HUES64 (cell line): ENCODE measurements around the gene LY6G5C.

Experiments
- H3K27ac ChIP-seq: 2 replicates; pipeline ENCODE4 v1.7.0; 2013; ENCODE audit warnings: low read depth, low read length, inconsistent platforms
- H3K27me3 ChIP-seq: 2 replicates; pipeline ENCODE4 v1.6.1; 2013; ENCODE audit warnings: mild to moderate bottlenecking, low read length; ENCODE audit not compliant: insufficient read depth
- H3K36me3 ChIP-seq: 2 replicates; pipeline ENCODE4 v1.6.1; 2013; ENCODE audit warnings: mild to moderate bottlenecking, low read length; ENCODE audit not compliant: insufficient read depth
- H3K4me1 ChIP-seq: 2 replicates; pipeline ENCODE4 v1.6.1; 2013; ENCODE audit warnings: mild to moderate bottlenecking, low read length, moderate library complexity; ENCODE audit not compliant: insufficient read depth
- H3K4me3 ChIP-seq: 2 replicates; pipeline ENCODE4 v1.5.1; 2013; ENCODE audit warnings: mild to moderate bottlenecking, low read length, moderate library complexity
- H3K9ac ChIP-seq: 2 replicates; pipeline ENCODE4 v1.6.1; 2013; ENCODE audit warnings: mild to moderate bottlenecking, low read depth, low read length
- H3K9me3 ChIP-seq: 2 replicates; pipeline ENCODE4 v1.6.1; 2013; ENCODE audit warnings: low read depth, low read length; ENCODE audit not compliant: insufficient read depth
- WGBS: fragments of 150-250, 120-280 bp; methylation state at CpG from one replicate; pipeline ENCODE4 v1.1.7; 2013; ENCODE audit warnings: missing lambda C conversion rate; 5-methylcytosine and 5-hydroxymethylcytosine counted together

The LY6G5C gene

GRCh38 chr6:31687860-31688693 is 7.2 kb upstream of the LY6G5C start:
- H3K4me1 ChIP-seq, result no peaks in the 10 kb centered on the region
- no peak overlapping the region for H3K9ac ChIP-seq
- no peaks in the 10 kb centered on the region for H3K9me3 ChIP-seq
- peaks cover 62% of the 10 kb centered on the region for H3K36me3 ChIP-seq
- no peaks in the 10 kb centered on the region for H3K27me3 ChIP-seq
- 83% methylated on average over 14 of the region's 14 CpGs for WGBS
- H3K27ac ChIP-seq, result no peak overlapping the region
- H3K4me3 ChIP-seq, result no peak overlapping the region

- Histone ChIP-seq H3K4me1 (no peaks in the 10 kb centered on the region), H3K4me3 (no peak overlapping the region), H3K9ac (no peak overlapping the region), H3K27ac (no peak overlapping the region), H3K36me3 (peaks cover 57% of the 10 kb centered on the region), H3K27me3 (peaks cover 5% of the 10 kb centered on the region), H3K9me3 (no peaks in the 10 kb centered on the region)
- WGBS, result 87% methylated on average over 8 of the region's 8 CpGs
Measured at GRCh38 chr6:31687321-31687720, 6.5 kb upstream of the LY6G5C start.

- Histone ChIP-seq H3K4me1 (no peaks in the 10 kb centered on the region), H3K36me3 (peaks cover 50% of the 10 kb centered on the region), H3K27ac (no peak overlapping the region), H3K27me3 (peaks cover 13% of the 10 kb centered on the region), H3K9me3 (no peaks in the 10 kb centered on the region), H3K4me3 (no peak overlapping the region), H3K9ac (no peak overlapping the region)
- 89% methylated on average over 5 of the region's 5 CpGs for WGBS
Measured at GRCh38 chr6:31686483-31686882, 5.6 kb upstream of the LY6G5C start.

- Histone ChIP-seq H3K27ac (no peak overlapping the region), H3K9ac (no peak overlapping the region), H3K9me3 (no peaks in the 10 kb centered on the region), H3K4me3 (peak overlapping the region; percentile 65), H3K36me3 (peaks cover 26% of the 10 kb centered on the region), H3K27me3 (peaks cover 20% of the 10 kb centered on the region), H3K4me1 (no peaks in the 10 kb centered on the region)
- 67% methylated on average over 13 of the region's 13 CpGs for WGBS
Measured at GRCh38 chr6:31683591-31683990, 2.7 kb upstream of the LY6G5C start.

GRCh38 chr6:31681135-31681671 is 336 bp upstream of the LY6G5C start:
- 1% methylated on average over 40 of the region's 40 CpGs for WGBS
- Histone ChIP-seq H3K4me3 (peak overlapping the region; percentile 60), H3K9me3 (no peaks in the 10 kb centered on the region), H3K27ac (no peak overlapping the region), H3K36me3 (peaks cover 2% of the 10 kb centered on the region), H3K9ac (peak overlapping the region; percentile 31; the same call in 1 of the 2 replicates), H3K27me3 (peaks cover 20% of the 10 kb centered on the region), H3K4me1 (no peaks in the 10 kb centered on the region)

GRCh38 chr6:31677955-31678354 is 2.9 kb downstream of the LY6G5C start:
- Histone ChIP-seq H3K4me3 (no peak overlapping the region), H3K4me1 (no peaks in the 10 kb centered on the region), H3K27ac (no peak overlapping the region), H3K27me3 (peaks cover 20% of the 10 kb centered on the region), H3K36me3 (peaks cover 6% of the 10 kb centered on the region), H3K9ac (no peak overlapping the region), H3K9me3 (no peaks in the 10 kb centered on the region)
- 81% methylated on average over 8 of the region's 8 CpGs for WGBS

GRCh38 chr6:31676904-31677303 is 4.0 kb downstream of the LY6G5C start:
- Histone ChIP-seq H3K9me3 (no peaks in the 10 kb centered on the region), H3K36me3 (peaks cover 14% of the 10 kb centered on the region), H3K27ac (no peak overlapping the region), H3K27me3 (peaks cover 11% of the 10 kb centered on the region), H3K9ac (no peak overlapping the region), H3K4me3 (no peak overlapping the region), H3K4me1 (no peaks in the 10 kb centered on the region)
- 78% methylated on average over 5 of the region's 6 CpGs for WGBS

GRCh38 chr6:31676322-31676903 is 4.5 kb downstream of the LY6G5C start:
- Histone ChIP-seq H3K36me3 (peaks cover 18% of the 10 kb centered on the region), H3K4me1 (no peaks in the 10 kb centered on the region), H3K27ac (no peak overlapping the region), H3K9ac (no peak overlapping the region), H3K4me3 (no peak overlapping the region), H3K27me3 (peaks cover 6% of the 10 kb centered on the region), H3K9me3 (no peaks in the 10 kb centered on the region)
- 81% methylated on average over 4 of the region's 4 CpGs for WGBS

GRCh38 chr6:31669676-31670075 is 11.2 kb downstream of the LY6G5C start, which contains the start of gene LY6G5B:
Gene LY6G5B (plus strand): TSS chr6:31669976. CDS start chr6:31670951, 975 bp downstream.
- peaks cover 64% of the 10 kb centered on the region for H3K36me3 ChIP-seq
- 89% methylated on average over 8 of the region's 8 CpGs for WGBS

GRCh38 chr6:31666337-31666965 is 14.4 kb downstream of the LY6G5C start:
- peak overlapping the region; percentile 96 for H3K4me3 ChIP-seq
- H3K27ac ChIP-seq, result peak overlapping the region; percentile 82
- peaks cover 12% of the 10 kb centered on the region for H3K4me1 ChIP-seq
- H3K9ac ChIP-seq, result peak overlapping the region; percentile 87
- H3K9me3 ChIP-seq, result no peaks in the 10 kb centered on the region
- 12% methylated on average over 15 of the region's 15 CpGs for WGBS
- H3K27me3 ChIP-seq, result no peaks in the 10 kb centered on the region
- peaks cover 72% of the 10 kb centered on the region for H3K36me3 ChIP-seq

More at GRCh38 chr6:31669676-31670075, 11.2 kb downstream of the LY6G5C start, which contains the start of gene LY6G5B:
- no peaks in the 10 kb centered on the region for H3K27me3 ChIP-seq
- H3K4me3 ChIP-seq, result no peak within 1 kb of the TSS
- H3K4me1 ChIP-seq, result no peaks in the 10 kb centered on the region
- no peaks in the 10 kb centered on the region for H3K9me3 ChIP-seq
- no peak within 1 kb of the TSS for H3K27ac ChIP-seq
- H3K9ac ChIP-seq, result no peak within 1 kb of the TSS
